ENCODE results near the gene NPW.

DNA sequence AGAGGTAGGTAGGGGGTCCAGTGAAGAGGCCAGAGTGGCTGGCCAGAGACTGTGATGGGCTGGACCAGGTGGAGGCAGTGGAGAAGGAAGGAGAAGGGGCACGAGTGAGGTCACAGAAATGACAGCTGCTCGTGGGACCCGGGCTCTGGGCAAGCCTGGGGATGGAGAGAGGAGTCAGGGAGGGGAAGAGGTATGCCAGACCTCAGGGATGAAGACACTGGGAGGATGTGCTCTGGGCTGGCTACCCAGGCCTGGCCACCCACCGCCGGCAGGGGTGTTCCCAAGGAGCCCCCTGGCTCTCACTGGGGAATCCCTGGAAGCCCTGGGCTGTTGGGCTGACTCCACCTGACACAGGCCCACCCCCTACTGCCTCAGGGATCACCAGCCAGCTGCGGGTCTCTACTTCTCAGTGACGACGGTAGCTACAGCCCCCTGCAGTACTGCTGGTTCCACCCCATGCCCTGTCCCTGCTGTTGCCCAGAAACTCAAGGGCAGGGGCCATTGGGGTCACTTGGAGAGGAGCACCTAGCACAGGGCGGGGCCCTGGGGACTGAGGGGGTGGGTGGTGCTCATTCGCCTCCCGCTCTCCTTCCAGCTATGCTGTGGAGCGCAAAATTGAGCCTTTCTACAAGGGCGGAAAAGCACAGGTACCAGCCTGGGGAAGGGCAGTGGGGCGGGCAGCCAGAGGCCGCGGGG lies 46.0 kb upstream of the NPW start:
- TF ChIP-seq, protein P1, sequence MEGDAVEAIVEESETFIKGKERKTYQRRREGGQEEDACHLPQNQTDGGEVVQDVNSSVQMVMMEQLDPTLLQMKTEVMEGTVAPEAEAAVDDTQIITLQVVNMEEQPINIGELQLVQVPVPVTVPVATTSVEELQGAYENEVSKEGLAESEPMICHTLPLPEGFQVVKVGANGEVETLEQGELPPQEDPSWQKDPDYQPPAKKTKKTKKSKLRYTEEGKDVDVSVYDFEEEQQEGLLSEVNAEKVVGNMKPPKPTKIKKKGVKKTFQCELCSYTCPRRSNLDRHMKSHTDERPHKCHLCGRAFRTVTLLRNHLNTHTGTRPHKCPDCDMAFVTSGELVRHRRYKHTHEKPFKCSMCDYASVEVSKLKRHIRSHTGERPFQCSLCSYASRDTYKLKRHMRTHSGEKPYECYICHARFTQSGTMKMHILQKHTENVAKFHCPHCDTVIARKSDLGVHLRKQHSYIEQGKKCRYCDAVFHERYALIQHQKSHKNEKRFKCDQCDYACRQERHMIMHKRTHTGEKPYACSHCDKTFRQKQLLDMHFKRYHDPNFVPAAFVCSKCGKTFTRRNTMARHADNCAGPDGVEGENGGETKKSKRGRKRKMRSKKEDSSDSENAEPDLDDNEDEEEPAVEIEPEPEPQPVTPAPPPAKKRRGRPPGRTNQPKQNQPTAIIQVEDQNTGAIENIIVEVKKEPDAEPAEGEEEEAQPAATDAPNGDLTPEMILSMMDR (IDR thresholded peaks at IDR 0.05): no peak
- no peak for TF ChIP-seq POLR2AphosphoS5 (IDR thresholded peaks at IDR 0.05)

Measured in stomach (tissue), 4 donors.